Calu3 (cell line): ENCODE measurements around the gene MECR. TPM values are rescaled to one million over a fixed set of nuclear protein-coding genes. Genes with fewer than 3 reads are reported as not detected.

Experiments used
- BruUV-seq: library from RNA; stranded (reverse); fragments of 400-500 nt; replicated peaks from 2 replicates; lab custom pipeline; 2021; lab: Mats Ljungman, UMichigan
- CTCF ChIA-PET: fragments of 300-600 bp; sonication (Branson Sonifier 250); formaldehyde crosslinking; loops from one replicate; lab custom pipeline; 2022; ENCODE audit warnings: antibody characterized with exemption; lab: Charles Lee
- DNase-seq: peaks from one replicate; pipeline ENCODE4 v3.0.0; 2022
- H3K27ac Mint-ChIP-seq: one replicate; pipeline ENCODE4 v1.8.0; 2022; ENCODE audit warnings: mixed read lengths; ENCODE audit not compliant: unreplicated experiment
- H3K27me3 Mint-ChIP-seq: one replicate; pipeline ENCODE4 v1.8.0; 2022; ENCODE audit warnings: mixed read lengths; ENCODE audit not compliant: unreplicated experiment
- H3K36me3 Mint-ChIP-seq: one replicate; pipeline ENCODE4 v1.8.0; 2022; ENCODE audit warnings: mild to moderate bottlenecking, moderate library complexity, mixed read lengths; ENCODE audit not compliant: insufficient read depth, unreplicated experiment
- H3K4me1 Mint-ChIP-seq: one replicate; pipeline ENCODE4 v1.8.0; 2022; ENCODE audit warnings: mild to moderate bottlenecking, low read depth, mixed read lengths; ENCODE audit not compliant: unreplicated experiment
- H3K4me3 Mint-ChIP-seq: one replicate; pipeline ENCODE4 v1.8.0; 2022; ENCODE audit warnings: mild to moderate bottlenecking, low read depth, moderate library complexity, mixed read lengths; ENCODE audit not compliant: unreplicated experiment
- H3K9me3 Mint-ChIP-seq: one replicate; pipeline ENCODE4 v1.8.0; 2022; ENCODE audit warnings: low read depth, mixed read lengths; ENCODE audit not compliant: unreplicated experiment
- intact Hi-C: fragments of 100-400 bp; cut with micrococcal nuclease; formaldehyde crosslinking; loops from one replicate; pipeline ENCODE4 v1.10.0; 2022; ENCODE audit not compliant: unreplicated experiment
- total RNA-seq: library from RNA; stranded (reverse); gene quantifications from 2 replicates; pipeline ENCODE4 v1.2.3, GENCODE V29; 2022
- TF ChIP-seq, protein P1 (sequence below): fragments of 200-600 bp; IDR thresholded peaks from one replicate; pipeline ENCODE4 v1.8.0; 2022; ENCODE audit warnings: antibody characterized with exemption; ENCODE audit not compliant: unreplicated experiment

Gene MECR
- total RNA-seq, 1 experiment from 2014 or later = 46.8 TPM

DNA sequence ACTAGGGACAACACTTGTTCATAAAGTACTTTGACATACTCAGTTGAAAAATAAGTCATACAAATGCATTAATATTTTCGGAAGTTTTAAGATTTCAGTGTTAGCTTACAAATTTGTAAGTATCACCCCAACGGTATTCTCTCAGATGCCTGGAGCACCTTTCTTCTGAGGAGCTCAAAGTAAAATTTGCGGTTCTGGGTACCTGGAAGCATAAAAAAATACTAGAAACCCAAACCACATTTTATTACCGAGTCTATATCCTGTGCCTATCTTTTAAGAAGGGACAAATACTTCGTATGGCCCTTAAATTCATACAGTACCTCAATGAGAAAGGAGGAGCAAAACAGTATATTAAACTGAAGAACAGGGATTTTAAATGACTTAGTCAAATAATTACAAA lies 59.2 kb downstream of the MECR start:
- BruUV-seq = no TSS peak
- intact Hi-C loops = no loop called here
- CTCF ChIA-PET = no interaction called here
- TF ChIP-seq, protein P1, sequence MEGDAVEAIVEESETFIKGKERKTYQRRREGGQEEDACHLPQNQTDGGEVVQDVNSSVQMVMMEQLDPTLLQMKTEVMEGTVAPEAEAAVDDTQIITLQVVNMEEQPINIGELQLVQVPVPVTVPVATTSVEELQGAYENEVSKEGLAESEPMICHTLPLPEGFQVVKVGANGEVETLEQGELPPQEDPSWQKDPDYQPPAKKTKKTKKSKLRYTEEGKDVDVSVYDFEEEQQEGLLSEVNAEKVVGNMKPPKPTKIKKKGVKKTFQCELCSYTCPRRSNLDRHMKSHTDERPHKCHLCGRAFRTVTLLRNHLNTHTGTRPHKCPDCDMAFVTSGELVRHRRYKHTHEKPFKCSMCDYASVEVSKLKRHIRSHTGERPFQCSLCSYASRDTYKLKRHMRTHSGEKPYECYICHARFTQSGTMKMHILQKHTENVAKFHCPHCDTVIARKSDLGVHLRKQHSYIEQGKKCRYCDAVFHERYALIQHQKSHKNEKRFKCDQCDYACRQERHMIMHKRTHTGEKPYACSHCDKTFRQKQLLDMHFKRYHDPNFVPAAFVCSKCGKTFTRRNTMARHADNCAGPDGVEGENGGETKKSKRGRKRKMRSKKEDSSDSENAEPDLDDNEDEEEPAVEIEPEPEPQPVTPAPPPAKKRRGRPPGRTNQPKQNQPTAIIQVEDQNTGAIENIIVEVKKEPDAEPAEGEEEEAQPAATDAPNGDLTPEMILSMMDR = no peak
- H3K36me3 Mint-ChIP-seq = peaks cover 48% of the 10 kb centered on the region
- no peak overlapping the region for H3K27ac Mint-ChIP-seq
- no peaks in the 10 kb centered on the region for H3K27me3 Mint-ChIP-seq
- H3K4me3 Mint-ChIP-seq = no peak overlapping the region
- no peak for DNase-seq
- H3K9me3 Mint-ChIP-seq = no peaks in the 10 kb centered on the region
- peaks cover 11% of the 10 kb centered on the region for H3K4me1 Mint-ChIP-seq

DNA sequence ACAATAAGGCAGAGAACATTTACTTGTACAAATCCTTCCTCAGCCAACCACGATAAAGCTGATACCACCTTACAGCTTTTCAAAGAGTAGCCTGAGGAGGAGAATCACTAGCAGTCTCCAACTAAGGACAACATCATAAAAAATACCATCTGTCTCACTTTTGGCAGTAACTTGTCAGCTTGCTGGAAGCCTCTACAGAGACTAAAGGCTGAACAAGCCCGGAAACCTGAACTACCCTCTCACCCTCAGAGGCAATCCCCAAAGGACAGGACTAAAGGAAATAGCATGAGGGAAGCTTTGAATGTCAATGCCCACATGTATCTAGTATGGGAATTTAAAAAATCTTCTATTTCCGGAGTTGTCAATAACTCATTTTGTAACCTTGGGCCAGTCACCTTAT lies 59.6 kb downstream of the MECR start:
- no peak for DNase-seq
- Mint-ChIP-seq H3K4me3 (no peak overlapping the region), H3K36me3 (peaks cover 47% of the 10 kb centered on the region), H3K9me3 (no peaks in the 10 kb centered on the region), H3K27ac (no peak overlapping the region), H3K4me1 (peaks cover 11% of the 10 kb centered on the region), H3K27me3 (no peaks in the 10 kb centered on the region)
- intact Hi-C loops = no loop called here
- TF ChIP-seq, protein P1 = no peak
- BruUV-seq = no TSS peak
- CTCF ChIA-PET = no interaction called here

DNA sequence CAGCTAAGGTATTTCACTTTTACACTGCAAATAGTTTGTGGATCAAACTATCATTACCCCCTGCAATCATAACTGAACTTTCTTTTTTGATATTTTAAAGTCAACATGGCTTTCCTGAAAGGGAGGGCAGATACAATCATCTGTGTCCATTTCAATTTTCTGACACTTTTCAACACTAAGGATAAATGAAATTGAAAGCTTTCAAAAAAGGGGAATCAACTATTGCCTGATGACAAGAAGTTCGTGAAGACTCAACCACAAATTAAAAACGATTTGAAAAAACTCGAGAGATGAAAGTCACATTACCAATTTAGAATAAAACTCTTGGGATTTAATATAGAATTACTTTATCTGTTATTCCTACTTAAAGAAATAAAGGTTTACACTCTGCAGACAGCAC lies 60.8 kb downstream of the MECR start:
- no TSS peak for BruUV-seq

DNA sequence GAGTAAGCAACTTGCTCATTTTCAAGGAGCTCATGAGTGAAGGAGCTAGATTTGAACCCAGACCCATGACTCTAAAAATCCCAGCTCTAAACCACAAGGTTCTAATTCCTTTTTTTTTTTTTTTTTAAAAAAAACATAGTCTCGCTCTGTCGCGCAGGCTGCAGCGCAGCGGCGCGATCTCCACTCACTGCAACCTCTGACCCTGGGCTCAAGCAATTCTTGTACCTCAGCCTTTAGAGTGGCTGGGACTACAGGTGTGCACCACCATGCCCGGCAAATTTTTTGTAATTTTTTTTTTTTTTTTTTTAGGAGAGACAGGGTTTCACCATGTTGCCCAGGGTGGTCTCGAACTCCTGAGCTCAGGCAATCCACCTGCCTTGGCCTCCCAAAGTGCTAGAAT lies 62.8 kb downstream of the MECR start:
- Mint-ChIP-seq H3K4me1 (peaks cover 11% of the 10 kb centered on the region), H3K9me3 (no peaks in the 10 kb centered on the region), H3K4me3 (no peak overlapping the region), H3K27ac (no peak overlapping the region), H3K36me3 (peaks cover 55% of the 10 kb centered on the region), H3K27me3 (no peaks in the 10 kb centered on the region)
- no peak for DNase-seq
- no TSS peak for BruUV-seq
- TF ChIP-seq, protein P1 = no peak
- CTCF ChIA-PET = interaction anchor here (0.6 kb wide), 1 partner anchor 8 kb away, joined by 4 read pairs; no protein-coding TSS in a partner anchor
- intact Hi-C loops = no loop called here

More for the DNA sequence above, 60.8 kb downstream of the MECR start:
- H3K36me3 Mint-ChIP-seq = peaks cover 50% of the 10 kb centered on the region
- H3K27me3 Mint-ChIP-seq = no peaks in the 10 kb centered on the region
- peaks cover 11% of the 10 kb centered on the region for H3K4me1 Mint-ChIP-seq
- H3K4me3 Mint-ChIP-seq = no peak overlapping the region
- DNase-seq = no peak
- intact Hi-C loops = no loop called here
- H3K9me3 Mint-ChIP-seq = no peaks in the 10 kb centered on the region
- CTCF ChIA-PET = interaction anchor here (0.6 kb wide), 1 partner anchor 29 kb away, joined by 3 read pairs; no protein-coding TSS in a partner anchor
- no peak overlapping the region for H3K27ac Mint-ChIP-seq
- TF ChIP-seq, protein P1 = no peak
